DLD1 (cell line): ENCODE data around the gene SP140L.
"Not testable (repeated sequence)": the region's sequence is repeated elsewhere in the genome, so short reads cannot be mapped to it uniquely, and the experiment has no call there.

Experiments used
- in situ Hi-C: cut with HindIII; loops from 2 replicates; pipeline ENCODE4 v1.10.0; 2017; ENCODE audit warnings: low sequenced_read_pairs

The SP140L gene

GRCh38 chr2:230362030-230362691 lies 35.2 kb downstream of the SP140L start:
- in situ Hi-C loops, result no loop called here

- in situ Hi-C loops, result no loop called here
These were observed 55.1 kb downstream of the SP140L start for GRCh38 chr2:230382108-230382507.

GRCh38 chr2:230383453-230383852 lies 56.5 kb downstream of the SP140L start:
- in situ Hi-C loops, result no loop called here

GRCh38 chr2:230384986-230385385 lies 58.0 kb downstream of the SP140L start:
- in situ Hi-C loops, result no loop called here

GRCh38 chr2:230394301-230394700 lies 67.3 kb downstream of the SP140L start:
- in situ Hi-C loops, result no loop called here

- in situ Hi-C loops, result not testable (repeated sequence)
These were observed 71.7 kb downstream of the SP140L start for GRCh38 chr2:230398698-230399097.

- in situ Hi-C loops, result no loop called here
These were observed 73.0 kb downstream of the SP140L start for GRCh38 chr2:230400041-230400440.

GRCh38 chr2:230400454-230400853 lies 73.5 kb downstream of the SP140L start:
- in situ Hi-C loops, result no loop called here

- in situ Hi-C loops, result not testable (repeated sequence)
These were observed 74.0 kb downstream of the SP140L start for GRCh38 chr2:230401026-230401425.

- in situ Hi-C loops, result no loop called here
These were observed 76.8 kb downstream of the SP140L start for GRCh38 chr2:230403746-230404145.

GRCh38 chr2:230405824-230406223 lies 78.8 kb downstream of the SP140L start:
- in situ Hi-C loops, result no loop called here

GRCh38 chr2:230408244-230408842 lies 81.3 kb downstream of the SP140L start:
- in situ Hi-C loops, result no loop called here

- in situ Hi-C loops, result not testable (repeated sequence)
These were observed 82.3 kb downstream of the SP140L start for GRCh38 chr2:230409316-230409715.

- in situ Hi-C loops, result no loop called here
These were observed 83.3 kb downstream of the SP140L start for GRCh38 chr2:230410263-230410662.

GRCh38 chr2:230410861-230411569 lies 84.0 kb downstream of the SP140L start:
- in situ Hi-C loops, result no loop called here

- in situ Hi-C loops, result no loop called here
These were observed 84.8 kb downstream of the SP140L start for GRCh38 chr2:230411570-230412370.

- in situ Hi-C loops, result no loop called here
These were observed 85.3 kb downstream of the SP140L start for GRCh38 chr2:230412371-230412711.

GRCh38 chr2:230412846-230413245 lies 85.9 kb downstream of the SP140L start:
- in situ Hi-C loops, result no loop called here

GRCh38 chr2:230413479-230413878 lies 86.5 kb downstream of the SP140L start:
- in situ Hi-C loops, result no loop called here

- in situ Hi-C loops, result no loop called here
These were observed 87.3 kb downstream of the SP140L start for GRCh38 chr2:230414302-230414701.

GRCh38 chr2:230416061-230416721 lies 89.2 kb downstream of the SP140L start, which contains the start of gene SP100:
Gene SP100, plus strand, starts transcription at chr2:230416201. Its CDS starts 96 bp downstream, at chr2:230416297.
- in situ Hi-C loops, result no loop called here
